ENCODE measurements around the gene UGP2.

- TF ChIP-seq CTCF (IDR thresholded peaks at IDR 0.05): no peak
- TF ChIP-seq POLR2A (IDR thresholded peaks at IDR 0.05): no peak
These were observed 24.3 kb upstream of the UGP2 start for GRCh38 chr2:63817382-63817781.

Measured in Peyer's patch (tissue), 4 donors.